H1 (cell line): Measurements from ENCODE around the gene INPP4B. TPM values are rescaled to one million over a fixed set of nuclear protein-coding genes. Genes with fewer than 3 reads are reported as not detected.

ENCODE experiments used
- CTCF ChIA-PET: fragments of 300-600 bp; sonication (Branson Sonifier 250); formaldehyde crosslinking; loops from one replicate; lab custom pipeline; 2021; ENCODE audit not compliant: partially characterized antibody; lab: Charles Lee
- POLR2A ChIA-PET: fragments of 300-600 bp; sonication (Branson Sonifier 250); formaldehyde crosslinking; loops from one replicate; lab custom pipeline; 2021; ENCODE audit warnings: inconsistent platforms; ENCODE audit not compliant: partially characterized antibody; lab: Charles Lee
- DNase-seq, 2 experiments: peaks; one replicate each; pipeline versions ENCODE4 v3.0.0 to v3.0.0-alpha.2; 2010 to 2022; ENCODE audit warnings: low spot score in 2 of 2, low read depth in 1 of 2, mixed read lengths in 1 of 2
- FAIRE-seq: peaks from 2 replicates; lab custom pipeline; 2011; peaks lifted over from hg19 to GRCh38; lab: Jason Lieb, UNC
- H2AFZ ChIP-seq: 2 replicates; pipeline ENCODE4 v1.8.1; 2012; ENCODE audit warnings: low read length, inconsistent platforms
- H2AK5ac ChIP-seq: 2 replicates; pipeline ENCODE4 v1.6.1; 2013; ENCODE audit warnings: low read depth, low read length
- H2BK120ac ChIP-seq: replicated peaks from 2 replicates; pipeline ENCODE3; 2013; ENCODE audit warnings: low read depth, low read length, inconsistent platforms
- H2BK12ac ChIP-seq: 2 replicates; pipeline ENCODE4 v1.6.1; 2013; ENCODE audit warnings: low read depth, low read length
- H2BK15ac ChIP-seq: 2 replicates; pipeline ENCODE4 v1.6.1; 2013; ENCODE audit warnings: low read length
- H2BK20ac ChIP-seq: 2 replicates; pipeline ENCODE4 v1.6.1; 2013; ENCODE audit warnings: low read length
- H2BK5ac ChIP-seq: 2 replicates; pipeline ENCODE4 v1.6.1; 2013; ENCODE audit warnings: low read depth, low read length
- H3K14ac ChIP-seq: 2 replicates; pipeline ENCODE4 v1.6.1; 2013; ENCODE audit warnings: inconsistent platforms; ENCODE audit not compliant: insufficient read length
- H3K18ac ChIP-seq: 2 replicates; pipeline ENCODE4 v1.6.1; 2013; ENCODE audit warnings: low read length; ENCODE audit errors: extremely low read depth
- H3K23ac ChIP-seq: 2 replicates; pipeline ENCODE4 v1.6.1; 2013; ENCODE audit warnings: inconsistent platforms; ENCODE audit not compliant: insufficient read length
- H3K23me2 ChIP-seq: 2 replicates; pipeline ENCODE4 v1.6.1; 2013; ENCODE audit warnings: low read depth, low read length
- H3K27ac ChIP-seq: 2 replicates; pipeline ENCODE4 v1.6.1; 2011; ENCODE audit warnings: low read depth, low read length, inconsistent platforms
- H3K27me3 ChIP-seq, 4 experiments: replicated peaks in 1 of 4; 1 replicate in 1 of 4; 2 replicates in 3 of 4; pipeline versions ENCODE4 v1.6.1 to v1.8.1; 2011 to 2013; ENCODE audit warnings: low read length in 3 of 4, mild to moderate bottlenecking in 3 of 4, inconsistent platforms in 2 of 4, mixed read lengths in 2 of 4, moderate library complexity in 1 of 4; ENCODE audit not compliant: control insufficient read depth in 3 of 4, insufficient read depth in 3 of 4; ENCODE audit errors: extremely low read depth in 1 of 4
- H3K36me3 ChIP-seq, 4 experiments: 2 replicates each; pipeline versions ENCODE4 v1.6.1 to v1.8.1; 2011 to 2013; ENCODE audit warnings: mild to moderate bottlenecking in 4 of 4, low read length in 3 of 4, moderate library complexity in 2 of 4, control low read depth in 1 of 4, inconsistent platforms in 1 of 4; ENCODE audit not compliant: insufficient read depth in 4 of 4, control insufficient read depth in 2 of 4
- H3K4ac ChIP-seq: replicated peaks from 2 replicates; pipeline ENCODE3; 2013; ENCODE audit warnings: low read length, low read depth, mixed read lengths, inconsistent platforms; ENCODE audit not compliant: insufficient read length
- H3K4me1 ChIP-seq, 4 experiments: replicated peaks in 1 of 4; 1 replicate in 1 of 4; 2 replicates in 3 of 4; pipeline versions ENCODE4 v1.6.1 to v1.8.1; 2011 to 2013; ENCODE audit warnings: low read length in 3 of 4, inconsistent platforms in 2 of 4, mixed read lengths in 1 of 4; ENCODE audit not compliant: insufficient read depth in 4 of 4, control insufficient read depth in 3 of 4
- H3K4me2 ChIP-seq, 2 experiments: 2 replicates each; pipeline versions ENCODE4 v1.6.1 to v1.8.1; 2011 to 2013; ENCODE audit warnings: low read depth in 2 of 2, low read length in 2 of 2, control low read depth in 1 of 2, inconsistent platforms in 1 of 2, mild to moderate bottlenecking in 1 of 2; ENCODE audit not compliant: insufficient read depth in 1 of 2
- H3K4me3 ChIP-seq, 4 experiments: fragments of 200-600, 300-600 bp in 1 of 4; sonication (generic), shearing (Covaris generic), sonication (Bioruptor Twin) in 1 of 4; 2 replicates each; pipeline versions ENCODE4 v1.5.1 to v1.8.1; 2011 to 2016; ENCODE audit warnings: low read length in 4 of 4, low read depth in 3 of 4, control low read depth in 2 of 4, inconsistent platforms in 2 of 4, mild to moderate bottlenecking in 2 of 4, mixed read lengths in 1 of 4, moderate library complexity in 1 of 4; ENCODE audit not compliant: insufficient read depth in 2 of 4; ENCODE audit errors: extremely low read depth in 1 of 4
- H3K56ac ChIP-seq: replicated peaks from 2 replicates; pipeline ENCODE3; 2013; ENCODE audit warnings: low read depth, mild to moderate bottlenecking, mixed read lengths, low read length, inconsistent platforms; ENCODE audit not compliant: insufficient read length
- H3K79me1 ChIP-seq: 2 replicates; pipeline ENCODE4 v1.6.1; 2013; ENCODE audit warnings: low read depth, low read length, control low read depth
- H3K79me2 ChIP-seq, 2 experiments: 2 replicates each; pipeline versions ENCODE4 v1.6.1 to v1.8.1; 2012 to 2013; ENCODE audit warnings: low read length in 2 of 2, mild to moderate bottlenecking in 2 of 2, inconsistent platforms in 1 of 2; ENCODE audit not compliant: insufficient read depth in 2 of 2, control insufficient read depth in 1 of 2
- H3K9ac ChIP-seq, 4 experiments: replicated peaks in 1 of 4; 1 replicate in 1 of 4; 2 replicates in 3 of 4; pipeline versions ENCODE4 v1.6.1 to v1.8.1; 2011 to 2013; ENCODE audit warnings: low read depth in 3 of 4, low read length in 3 of 4, control low read depth in 2 of 4, mild to moderate bottlenecking in 2 of 4, moderate library complexity in 2 of 4, inconsistent platforms in 1 of 4; ENCODE audit errors: extremely low read depth in 1 of 4
- H3K9me3 ChIP-seq, 2 experiments: 2 replicates each; pipeline versions ENCODE4 v1.6.1 to v1.8.1; 2012 to 2013; ENCODE audit warnings: mild to moderate bottlenecking in 2 of 2, moderate library complexity in 2 of 2, control low read depth in 1 of 2, inconsistent platforms in 1 of 2, low read depth in 1 of 2, low read length in 1 of 2, mixed read lengths in 1 of 2; ENCODE audit not compliant: insufficient read depth in 2 of 2
- H4K20me1 ChIP-seq, 2 experiments: replicated peaks in 1 of 2; 2 replicates each; pipeline versions ENCODE3 to v1.8.1; 2011 to 2013; ENCODE audit warnings: inconsistent platforms in 2 of 2, low read length in 2 of 2, mild to moderate bottlenecking in 1 of 2; ENCODE audit not compliant: insufficient read depth in 2 of 2, control insufficient read depth in 1 of 2
- H4K5ac ChIP-seq: 2 replicates; pipeline ENCODE4 v1.6.1; 2013; ENCODE audit warnings: low read length, low read depth, mixed read lengths, inconsistent platforms; ENCODE audit not compliant: insufficient read length
- H4K8ac ChIP-seq: 2 replicates; pipeline ENCODE4 v1.8.0; 2013; ENCODE audit warnings: mild to moderate bottlenecking, moderate library complexity, low read length, inconsistent platforms; ENCODE audit not compliant: insufficient read depth; ENCODE audit errors: extremely low read depth
- H4K91ac ChIP-seq: replicated peaks from 2 replicates; pipeline ENCODE3; 2013; ENCODE audit warnings: low read length, mixed read lengths, inconsistent platforms; ENCODE audit not compliant: insufficient read length
- ASH2L ChIP-seq: fragments of 200-600, 300-600 bp; sonication (generic); IDR thresholded peaks from one replicate; pipeline ENCODE4 v1.7.1; 2017; ENCODE audit warnings: low read length
- BRCA1 ChIP-seq: IDR thresholded peaks from 2 replicates; pipeline ENCODE4 v1.6.1; 2012; ENCODE audit warnings: low read depth, low read length, improper control_type of control experiment
- CBX8 ChIP-seq: fragments of 300-800, 300-1000 bp; sonication (generic); IDR thresholded peaks from 2 replicates; pipeline ENCODE4 v1.7.1; 2016; ENCODE audit warnings: low read depth, low read length, borderline replicate concordance
- JUN ChIP-seq: IDR thresholded peaks from 2 replicates; pipeline ENCODE4 v1.6.1; 2011; ENCODE audit warnings: low read depth, mild to moderate bottlenecking, improper control_type of control experiment, low read length
- JUND ChIP-seq: IDR thresholded peaks from 2 replicates; pipeline ENCODE4 v1.6.1; 2011; ENCODE audit warnings: mild to moderate bottlenecking, improper control_type of control experiment, low read length
- NANOG ChIP-seq: IDR thresholded peaks from 2 replicates; pipeline ENCODE4 v1.6.1; 2011; ENCODE audit warnings: low read length, low read depth, mild to moderate bottlenecking, inconsistent platforms; ENCODE audit not compliant: insufficient read depth, poor library complexity, severe bottlenecking
- RBBP5 ChIP-seq: IDR thresholded peaks from 2 replicates; pipeline ENCODE4 v1.7.1; 2012; ENCODE audit warnings: low read depth, mild to moderate bottlenecking, inconsistent platforms, low read length, moderate library complexity, borderline replicate concordance
- SIX5 ChIP-seq: IDR thresholded peaks from 2 replicates; pipeline ENCODE4 v1.6.1; 2011; ENCODE audit warnings: mild to moderate bottlenecking, low read depth, low read length
- SP1 ChIP-seq: IDR thresholded peaks from 2 replicates; pipeline ENCODE4 v1.6.1; 2011; ENCODE audit warnings: low read depth, low read length
- SP4 ChIP-seq: IDR thresholded peaks from 2 replicates; pipeline ENCODE4 v1.6.1; 2012; ENCODE audit warnings: low read length, inconsistent platforms
- TAF1 ChIP-seq: IDR thresholded peaks from 2 replicates; pipeline ENCODE4 v1.6.1; 2011; ENCODE audit warnings: mild to moderate bottlenecking, low read depth, low read length
- TEAD4 ChIP-seq: IDR thresholded peaks from 2 replicates; pipeline ENCODE4 v1.6.1; 2012; ENCODE audit warnings: low read depth, low read length, inconsistent platforms, mixed read lengths
- YY1 ChIP-seq: IDR thresholded peaks from 2 replicates; pipeline ENCODE4 v1.6.1; 2011; ENCODE audit warnings: low read depth, mild to moderate bottlenecking, low read length
- WGBS, 2 experiments: shearing (Covaris generic) in 1 of 2; methylation state at CpG; one replicate each; pipeline versions ENCODE4 v1.1.6 to v1.1.7; 2013 to 2015; ENCODE audit warnings: low lambda C conversion rate in 2 of 2, mixed read lengths in 2 of 2, inconsistent platforms in 1 of 2, low coverage in 1 of 2, missing lambda C conversion rate in 1 of 2; ENCODE audit not compliant: insufficient replicate concordance in 2 of 2, insufficient coverage in 1 of 2, insufficient read length in 1 of 2; ENCODE audit errors: extremely low coverage in 1 of 2, missing lambda C conversion rate in 1 of 2; 5-methylcytosine and 5-hydroxymethylcytosine counted together
- polyA plus RNA-seq, 7 experiments: library from polyadenylated mRNA; depleted of rRNA in 3 of 7; stranded (reverse) in 5 of 7; unstranded in 2 of 7; fragments of >200 nt in 5 of 7; fragments of 200-250 nt in 2 of 7; gene quantifications; 1 replicate in 5 of 7; 2 replicates in 1 of 7; 4 replicates in 1 of 7; pipeline versions ENCODE4 v1.2.1 to v1.2.3, GENCODE V29; 2011 to 2013; ENCODE audit warnings: missing spikeins in 2 of 7, mixed read lengths in 2 of 7
- total RNA-seq: library from RNA; stranded (reverse); fragmentation: NEBNext Ultra II Directional; extraction: Animal tissue kit (Norgen Biotek cat#: 25700); gene quantifications from 2 replicates; pipeline ENCODE4 v1.2.1, GENCODE V29; 2021
- TF ChIP-seq, protein P1 (sequence below): IDR thresholded peaks from 2 replicates; pipeline ENCODE4 v1.6.1; 2012; ENCODE audit warnings: inconsistent platforms
- TF ChIP-seq, protein P2 (sequence below): IDR thresholded peaks from 2 replicates; pipeline ENCODE4 v1.6.1; 2012; ENCODE audit warnings: low read length, inconsistent platforms

The INPP4B gene
- total and polyA plus RNA-seq, 2 of the 8 experiments (the other 6 are each of a cell fraction or from before 2014, with no cell fraction given), result 0.11 to 0.54 TPM

DNA sequence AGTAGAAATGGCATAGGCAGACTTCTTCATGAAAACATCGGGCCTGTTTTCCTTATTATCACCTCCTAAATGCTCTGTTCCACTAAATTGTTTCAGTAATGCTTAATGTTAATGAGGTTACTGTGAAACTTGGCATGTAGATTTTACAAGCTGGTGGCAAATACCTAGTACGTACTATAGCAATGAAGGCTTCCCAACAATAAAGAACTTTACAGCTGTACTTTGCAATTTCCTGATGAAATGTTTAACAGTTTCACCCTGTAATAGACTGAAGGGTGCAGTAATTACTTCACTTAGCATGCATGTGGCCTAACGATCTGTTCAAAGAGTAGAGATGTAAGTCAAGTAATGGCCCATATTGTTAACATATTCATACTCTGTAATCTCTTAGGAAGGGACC, 685.0 kb downstream of the INPP4B start:
- Histone ChIP-seq H3K4ac (no peak overlapping the region), H2BK120ac (no peak overlapping the region), H3K4me1 (no peaks in the 10 kb centered on the region), H3K23ac (no peak overlapping the region), H3K27me3 (no peaks in the 10 kb centered on the region), H4K5ac (no peak overlapping the region), H2AFZ (no peak overlapping the region), H3K79me2 (no peaks in the 10 kb centered on the region), H2BK5ac (no peak overlapping the region), H2BK20ac (no peak overlapping the region), H4K91ac (no peak overlapping the region), H3K4me3 (no peak overlapping the region), H2BK15ac (no peak overlapping the region), H4K8ac (no peak overlapping the region), H3K18ac (no peak overlapping the region), H3K23me2 (no peaks in the 10 kb centered on the region), H3K27ac (no peak overlapping the region), H3K56ac (no peak overlapping the region), H3K79me1 (no peaks in the 10 kb centered on the region), H3K36me3 (no peaks in the 10 kb centered on the region), H3K9me3 (no peaks in the 10 kb centered on the region), H2AK5ac (no peak overlapping the region), H3K4me2 (no peak overlapping the region), H2BK12ac (no peak overlapping the region), H4K20me1 (peaks cover 0 to 2% of the 10 kb centered on the region in 2 experiments), H3K9ac (no peak overlapping the region), H3K14ac (no peak overlapping the region)
- CTCF ChIA-PET, result no interaction called here
- 96% methylated on average over 3 of the region's 3 CpGs; no CpG with 5 or more reads in 1 of the 2 experiments for whole genome bisulfite sequencing, 2 experiments
- FAIRE-seq (no peak), DNase-seq (no peak)
- POLR2A ChIA-PET, result no interaction called here
- TF ChIP-seq SP1, result no peak
- no peak for TF ChIP-seq TEAD4
- no peak for TF ChIP-seq JUND
- TF ChIP-seq, protein P1, sequence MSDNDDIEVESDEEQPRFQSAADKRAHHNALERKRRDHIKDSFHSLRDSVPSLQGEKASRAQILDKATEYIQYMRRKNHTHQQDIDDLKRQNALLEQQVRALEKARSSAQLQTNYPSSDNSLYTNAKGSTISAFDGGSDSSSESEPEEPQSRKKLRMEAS, result no peak
- no peak for TF ChIP-seq SIX5
- no peak for TF ChIP-seq YY1
- no peak for TF ChIP-seq BRCA1
- TF ChIP-seq RBBP5, result no peak
- no peak for TF ChIP-seq TAF1
- TF ChIP-seq CBX8, result no peak
- no peak for TF ChIP-seq JUN
- TF ChIP-seq, protein P2, sequence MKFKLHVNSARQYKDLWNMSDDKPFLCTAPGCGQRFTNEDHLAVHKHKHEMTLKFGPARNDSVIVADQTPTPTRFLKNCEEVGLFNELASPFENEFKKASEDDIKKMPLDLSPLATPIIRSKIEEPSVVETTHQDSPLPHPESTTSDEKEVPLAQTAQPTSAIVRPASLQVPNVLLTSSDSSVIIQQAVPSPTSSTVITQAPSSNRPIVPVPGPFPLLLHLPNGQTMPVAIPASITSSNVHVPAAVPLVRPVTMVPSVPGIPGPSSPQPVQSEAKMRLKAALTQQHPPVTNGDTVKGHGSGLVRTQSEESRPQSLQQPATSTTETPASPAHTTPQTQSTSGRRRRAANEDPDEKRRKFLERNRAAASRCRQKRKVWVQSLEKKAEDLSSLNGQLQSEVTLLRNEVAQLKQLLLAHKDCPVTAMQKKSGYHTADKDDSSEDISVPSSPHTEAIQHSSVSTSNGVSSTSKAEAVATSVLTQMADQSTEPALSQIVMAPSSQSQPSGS, result no peak
- TF ChIP-seq NANOG, result no peak
- TF ChIP-seq ASH2L, result no peak
- no peak for TF ChIP-seq SP4
